NCI-H1694 (cell line): ENCODE data around the gene ZNF577.
"Not testable (repeated sequence)": the region's sequence is repeated elsewhere in the genome, so short reads cannot be mapped to it uniquely, and the experiment has no call there.

Experiments used
- DNase-seq: peaks from one replicate; lab custom pipeline; 2025; lab: John Stamatoyannopoulos, UW

Gene ZNF577

GRCh38 chr19:51887522-51888498, at the start of gene ZNF577:
TSS of gene ZNF577 (minus strand) at chr19:51887951. CDS start at chr19:51880382, 7,569 bp downstream.
- DNase-seq, result no peak

- no peak for DNase-seq
Measured at GRCh38 chr19:51931921-51932320, 44.2 kb upstream of the ZNF577 start.

DNA sequence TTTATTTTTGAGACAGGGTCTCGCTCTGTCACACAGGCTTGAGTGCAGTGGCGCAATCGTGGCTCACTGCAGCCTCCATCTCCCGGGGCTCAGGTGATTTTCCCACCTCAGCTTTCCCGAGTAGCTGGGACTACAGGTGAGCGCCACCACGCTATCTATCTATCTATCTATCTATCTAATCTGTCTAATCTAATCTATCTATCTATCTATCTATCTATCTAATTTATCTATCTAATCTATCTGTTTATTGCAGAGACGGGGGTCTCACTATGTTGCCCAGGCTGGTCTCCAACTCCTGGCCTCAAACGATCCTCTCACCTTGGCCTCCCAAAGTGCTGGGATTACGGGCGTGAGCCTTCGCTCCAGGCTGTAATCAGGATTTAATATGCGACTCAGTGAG, 40.1 kb upstream of the ZNF577 start:
- no peak for DNase-seq

GRCh38 chr19:51926784-51927741, 39.3 kb upstream of the ZNF577 start, which contains the start of gene ZNF613:
TSS of gene ZNF613 (plus strand) at chr19:51927472. CDS start at chr19:51936221, 8,749 bp downstream.
- DNase-seq, result peak; percentile 73

- DNase-seq, result no peak
Measured at GRCh38 chr19:51926426-51926783, 38.7 kb upstream of the ZNF577 start.

DNA sequence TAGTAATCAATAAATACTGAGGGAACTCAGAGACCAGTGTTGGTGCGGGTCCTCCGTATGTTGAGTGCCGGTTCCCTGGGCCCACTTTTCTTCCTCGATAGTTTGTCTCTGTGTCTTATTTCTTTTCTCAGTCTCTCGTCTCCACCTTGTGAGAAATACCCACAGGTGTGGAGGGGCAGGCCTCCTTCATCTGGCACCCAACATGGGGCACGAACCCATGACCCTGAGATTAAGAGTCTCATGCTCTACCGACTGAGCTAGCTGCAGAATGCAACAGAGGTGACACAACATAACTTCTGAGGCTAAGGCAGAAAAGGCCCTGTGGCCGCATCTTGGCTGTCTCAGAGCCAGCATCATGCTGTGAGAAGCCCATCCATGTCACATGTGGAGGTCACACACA, 34.2 kb upstream of the ZNF577 start:
- DNase-seq, result no peak

DNA sequence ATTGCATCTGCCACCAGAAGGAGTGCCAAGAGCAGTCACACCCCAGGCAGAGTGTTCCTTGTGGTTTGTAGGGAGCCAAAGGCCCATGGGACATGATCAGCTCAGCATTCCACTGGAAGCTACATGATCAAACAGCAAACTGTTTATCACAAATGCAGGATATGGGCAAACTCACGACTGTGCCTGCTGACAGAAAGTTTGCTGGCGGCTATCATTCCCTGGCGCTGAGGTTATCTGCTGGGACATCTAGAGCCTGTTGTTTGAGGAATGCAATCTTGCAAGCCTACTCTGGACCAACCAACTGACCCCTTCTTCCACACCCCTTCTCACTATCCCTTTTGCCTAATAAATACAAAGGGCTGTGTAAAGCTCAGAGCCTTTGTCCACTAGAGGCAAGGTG, 31.9 kb upstream of the ZNF577 start:
- DNase-seq, result no peak

- DNase-seq, result no peak
Measured at GRCh38 chr19:51916167-51916566, 28.4 kb upstream of the ZNF577 start.

DNA sequence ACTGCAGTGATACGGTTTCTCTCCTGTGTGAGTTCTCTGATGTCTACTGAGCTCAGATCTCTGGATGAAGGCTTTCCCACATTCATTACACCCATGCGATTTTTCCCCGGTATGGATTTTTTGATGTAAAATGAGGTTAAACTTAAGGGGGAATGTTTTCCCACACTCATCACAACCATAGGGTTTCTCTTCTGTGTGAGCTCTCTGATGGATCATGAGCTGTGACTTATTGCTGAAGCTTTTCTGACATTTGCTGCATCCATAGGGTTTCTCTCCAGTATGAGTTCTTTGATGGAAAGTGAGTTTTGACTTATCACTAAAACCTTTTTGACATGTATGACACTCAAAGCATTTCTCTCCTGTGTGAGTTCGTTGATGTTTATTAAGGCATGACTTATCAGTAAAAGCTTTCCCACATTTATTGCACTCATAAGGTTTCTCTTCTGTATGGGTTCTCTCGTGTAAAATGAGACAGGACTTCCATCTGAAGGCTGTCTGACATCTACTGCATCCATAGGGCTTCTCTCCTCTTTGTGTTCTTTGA, 27.6 kb upstream of the ZNF577 start:
- no peak for DNase-seq

DNA sequence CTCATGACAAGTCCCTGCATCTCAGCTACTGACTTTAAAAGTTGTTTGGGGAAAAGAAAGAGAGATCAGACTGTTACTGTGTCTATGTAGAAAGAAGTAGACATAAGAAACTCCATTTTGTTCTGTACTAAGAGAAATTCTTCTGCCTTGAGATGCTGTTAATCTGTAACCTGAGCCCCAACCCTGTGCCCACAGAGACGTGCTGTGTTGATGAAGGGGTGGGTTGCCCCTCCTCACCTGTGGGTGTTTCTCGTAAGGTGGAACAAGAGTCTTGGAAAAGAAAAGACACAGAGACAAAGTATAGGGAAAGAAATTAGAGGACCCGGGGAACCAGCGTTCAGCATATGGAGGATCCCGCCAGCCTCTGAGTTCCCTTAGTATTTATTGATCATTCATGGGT, 20.2 kb upstream of the ZNF577 start:
- not testable (repeated sequence) for DNase-seq

- not testable (repeated sequence) for DNase-seq
Measured at GRCh38 chr19:51906108-51906507, 18.4 kb upstream of the ZNF577 start.

DNA sequence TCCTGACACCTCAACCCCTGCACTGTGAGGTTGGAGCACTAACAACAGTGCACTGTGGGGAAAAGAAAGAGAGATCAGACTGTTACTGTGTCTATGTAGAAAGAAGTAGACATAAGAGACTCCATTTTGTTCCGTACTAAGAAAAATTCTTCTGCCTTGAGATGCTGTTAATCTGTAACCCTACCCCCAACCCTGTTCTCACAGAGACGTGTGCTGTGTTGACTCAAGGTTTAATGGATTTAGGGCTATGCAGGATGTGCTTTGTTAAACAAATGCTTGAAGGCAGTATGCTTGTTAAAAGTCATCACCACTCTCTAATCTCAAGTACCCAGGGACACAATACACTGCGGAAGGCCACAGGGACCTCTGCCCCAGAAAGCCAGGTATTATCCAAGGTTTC, 17.9 kb upstream of the ZNF577 start:
- DNase-seq, result not testable (repeated sequence)

DNA sequence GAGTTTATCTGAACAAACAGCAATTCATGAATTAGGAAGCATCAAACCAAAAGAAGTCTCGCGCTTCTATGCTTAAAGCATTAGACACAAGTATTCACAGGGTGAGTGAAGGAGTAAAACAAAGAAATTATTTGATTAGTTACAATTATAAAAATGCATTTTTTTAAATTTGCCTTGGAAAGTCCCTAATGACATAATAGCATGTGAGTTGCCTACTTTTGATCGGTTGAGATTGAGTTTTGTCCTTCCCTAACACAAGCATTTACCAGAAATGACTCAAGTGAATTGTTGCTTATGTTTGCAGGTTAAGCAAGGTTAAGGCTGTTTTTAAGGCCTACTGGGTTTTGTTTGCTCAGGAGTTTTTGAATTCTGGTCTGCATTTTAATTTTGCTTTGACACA, 17.5 kb upstream of the ZNF577 start:
- DNase-seq, result no peak

- DNase-seq, result peak; percentile 39
Measured at GRCh38 chr19:51904331-51905165, 16.8 kb upstream of the ZNF577 start, which contains the start of gene ZNF649. TSS of gene ZNF649 (minus strand) at chr19:51905017. CDS start at chr19:51900107, 4,910 bp downstream.

GRCh38 chr19:51903192-51903591, 15.4 kb upstream of the ZNF577 start:
- no peak for DNase-seq

GRCh38 chr19:51901860-51902259, 14.1 kb upstream of the ZNF577 start:
- no peak for DNase-seq

DNA sequence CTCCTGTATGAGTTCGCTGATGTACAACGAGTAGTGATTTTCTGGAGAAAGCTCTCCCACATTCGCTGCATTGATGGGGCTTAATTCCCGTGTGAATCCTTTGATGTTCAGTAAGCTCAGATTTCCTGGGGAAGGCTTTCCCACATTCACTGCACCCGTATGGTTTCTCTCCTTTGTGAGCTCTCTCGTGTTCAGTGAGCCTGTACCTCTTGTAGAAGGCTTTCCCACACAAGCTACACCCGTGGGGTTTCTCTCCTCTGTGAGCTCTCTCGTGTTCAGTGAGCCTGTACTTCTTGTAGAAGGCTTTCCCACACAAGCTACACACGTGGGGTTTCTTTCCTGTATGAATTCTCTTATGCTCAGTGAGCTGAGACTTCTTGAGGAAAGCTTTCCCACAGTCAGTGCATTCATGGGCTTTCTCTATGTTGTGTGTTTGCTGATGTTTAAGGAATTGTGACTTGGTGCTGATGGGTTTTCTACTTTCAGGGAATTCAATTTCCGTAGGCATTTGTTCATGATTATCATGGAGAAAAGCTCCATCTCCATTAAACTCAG, 3.5 kb upstream of the ZNF577 start:
- DNase-seq, result no peak

GRCh38 chr19:51889934-51890333, 2.2 kb upstream of the ZNF577 start:
- DNase-seq, result no peak

DNA sequence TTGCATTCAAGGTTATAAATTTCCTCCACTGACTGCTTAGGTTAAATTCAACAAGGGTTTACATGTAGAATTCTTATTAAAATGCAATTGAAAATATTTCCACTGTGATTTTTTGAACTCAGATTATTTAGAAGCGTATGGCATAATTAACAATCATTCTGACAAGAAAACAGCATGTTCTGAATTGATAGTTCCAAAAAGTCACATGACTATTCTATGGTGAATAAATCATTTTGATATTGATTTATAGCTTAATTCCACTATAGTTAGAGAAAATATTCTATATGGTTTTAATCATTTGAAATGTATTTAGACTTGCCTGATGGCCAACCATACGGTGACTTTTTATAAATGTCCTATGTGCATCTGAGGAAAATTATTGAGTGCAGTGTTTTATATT, 3.0 kb downstream of the ZNF577 start:
- no peak for DNase-seq

GRCh38 chr19:51882518-51882917, 5.2 kb downstream of the ZNF577 start:
- DNase-seq, result no peak

GRCh38 chr19:51873097-51873496, 14.7 kb downstream of the ZNF577 start:
- no peak for DNase-seq
